ENCODE data around the gene CELSR3.

Gene CELSR3

DNA sequence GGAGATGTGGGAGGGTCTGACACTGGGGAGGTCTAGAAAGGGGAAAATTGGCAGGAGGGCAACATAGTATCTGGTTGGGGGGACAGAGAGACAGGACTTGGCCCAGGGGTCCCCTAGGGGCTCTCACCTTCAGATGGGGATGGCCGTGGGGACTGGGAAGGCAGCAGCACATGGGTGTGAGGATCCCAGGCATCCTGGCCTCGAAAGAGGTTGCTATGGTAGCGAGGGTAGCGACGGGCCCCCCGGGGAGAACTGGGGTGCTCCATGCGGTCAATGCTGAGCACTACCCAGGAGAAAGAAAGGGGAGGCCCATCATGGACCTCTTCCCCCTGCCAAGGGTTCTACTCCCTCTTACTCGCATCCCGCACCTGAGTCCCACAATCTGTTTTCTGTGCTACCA lies 15.0 kb downstream of the CELSR3 start:
- no peak for TF ChIP-seq CTCF (conservative IDR thresholded peaks at IDR 0.05)
- H3K27ac ChIP-seq, result no peak overlapping the region

- TF ChIP-seq CTCF (conservative IDR thresholded peaks at IDR 0.05), result no peak
- H3K27ac ChIP-seq, result no peak overlapping the region
Observed at GRCh38 chr3:48644898-48645760, 17.6 kb downstream of the CELSR3 start.

DNA sequence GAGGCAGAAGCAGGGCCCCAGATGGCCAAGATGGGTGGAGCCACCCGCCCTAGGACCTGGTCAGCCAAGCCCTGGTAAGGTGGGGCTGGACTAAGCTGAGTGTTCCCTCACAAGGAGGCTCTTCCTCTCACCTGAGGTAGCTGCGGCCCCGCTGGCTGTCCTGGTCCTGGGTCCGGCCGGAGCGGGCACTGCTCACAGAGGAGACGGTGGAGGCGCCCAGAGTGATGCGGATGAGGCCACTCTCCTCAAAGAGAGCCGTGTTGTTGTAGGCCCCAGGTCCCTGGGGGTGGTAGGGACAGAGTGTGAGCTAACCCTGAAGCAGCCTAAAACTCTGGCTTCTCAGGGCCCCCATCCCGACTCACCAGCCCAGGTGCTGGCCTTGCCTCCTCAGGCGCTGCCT lies 20.1 kb downstream of the CELSR3 start:
- no peak for TF ChIP-seq CTCF (conservative IDR thresholded peaks at IDR 0.05)
- H3K27ac ChIP-seq, result no peak overlapping the region

- no peak overlapping the region for H3K27ac ChIP-seq
- TF ChIP-seq CTCF (conservative IDR thresholded peaks at IDR 0.05), result no peak
Observed at GRCh38 chr3:48641396-48641795, 21.3 kb downstream of the CELSR3 start.

GRCh38 chr3:48639944-48640606 lies 22.6 kb downstream of the CELSR3 start:
- TF ChIP-seq CTCF (conservative IDR thresholded peaks at IDR 0.05), result no peak
- H3K27ac ChIP-seq, result no peak overlapping the region

GRCh38 chr3:48637305-48637704 lies 25.4 kb downstream of the CELSR3 start:
- H3K27ac ChIP-seq, result no peak overlapping the region
- TF ChIP-seq CTCF (conservative IDR thresholded peaks at IDR 0.05), result no peak

- H3K27ac ChIP-seq, result peak overlapping the region; percentile 88
- no peak for TF ChIP-seq CTCF (conservative IDR thresholded peaks at IDR 0.05)
Observed at GRCh38 chr3:48636149-48636655, 26.5 kb downstream of the CELSR3 start.
